Astrocyte of the spinal cord (primary cell): ENCODE data around the gene TAC4.

Source experiments
- DNase-seq: peaks from one replicate; pipeline ENCODE4 v3.0.0; 2011; ENCODE audit warnings: low read depth, low spot score
- H3K4me3 ChIP-seq: 2 replicates; pipeline ENCODE4 v1.5.1; 2011; ENCODE audit warnings: low read depth, mild to moderate bottlenecking, low read length, moderate library complexity
- in situ Hi-C: cut with HindIII; loops from 2 replicates; pipeline ENCODE4 v1.10.0; 2017; ENCODE audit warnings: low sequenced_read_pairs
- TF ChIP-seq, protein P1 (sequence below): IDR thresholded peaks from 2 replicates; pipeline ENCODE4 v1.5.1; 2012; ENCODE audit warnings: low read depth, mild to moderate bottlenecking, low read length, inconsistent platforms

Gene TAC4

DNA sequence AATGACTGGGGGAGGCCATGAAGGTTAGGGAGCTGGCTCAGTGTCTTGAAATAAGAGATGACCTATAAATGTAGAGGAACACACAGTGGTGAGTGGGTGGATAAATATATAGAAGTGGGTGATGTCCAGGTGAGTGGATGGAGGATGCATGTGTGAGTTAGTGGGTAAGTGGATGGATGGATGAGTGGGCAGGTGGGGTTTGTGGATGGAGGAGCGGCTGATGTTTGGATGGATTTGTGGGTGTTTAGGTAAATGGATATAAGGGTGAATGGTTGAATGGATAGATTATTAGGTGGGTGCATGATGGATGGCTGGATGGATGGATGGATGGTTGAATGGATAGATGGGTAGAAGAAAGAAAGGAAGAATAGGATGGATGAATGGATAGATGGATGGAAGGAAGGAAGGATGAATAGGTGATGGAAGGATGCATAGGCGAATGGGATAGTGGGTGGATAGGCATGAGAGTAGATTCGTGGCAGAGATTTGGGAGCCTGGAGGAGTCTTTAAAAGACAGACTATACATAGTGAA is 19.1 kb upstream of the TAC4 start:
- TF ChIP-seq, protein P1, sequence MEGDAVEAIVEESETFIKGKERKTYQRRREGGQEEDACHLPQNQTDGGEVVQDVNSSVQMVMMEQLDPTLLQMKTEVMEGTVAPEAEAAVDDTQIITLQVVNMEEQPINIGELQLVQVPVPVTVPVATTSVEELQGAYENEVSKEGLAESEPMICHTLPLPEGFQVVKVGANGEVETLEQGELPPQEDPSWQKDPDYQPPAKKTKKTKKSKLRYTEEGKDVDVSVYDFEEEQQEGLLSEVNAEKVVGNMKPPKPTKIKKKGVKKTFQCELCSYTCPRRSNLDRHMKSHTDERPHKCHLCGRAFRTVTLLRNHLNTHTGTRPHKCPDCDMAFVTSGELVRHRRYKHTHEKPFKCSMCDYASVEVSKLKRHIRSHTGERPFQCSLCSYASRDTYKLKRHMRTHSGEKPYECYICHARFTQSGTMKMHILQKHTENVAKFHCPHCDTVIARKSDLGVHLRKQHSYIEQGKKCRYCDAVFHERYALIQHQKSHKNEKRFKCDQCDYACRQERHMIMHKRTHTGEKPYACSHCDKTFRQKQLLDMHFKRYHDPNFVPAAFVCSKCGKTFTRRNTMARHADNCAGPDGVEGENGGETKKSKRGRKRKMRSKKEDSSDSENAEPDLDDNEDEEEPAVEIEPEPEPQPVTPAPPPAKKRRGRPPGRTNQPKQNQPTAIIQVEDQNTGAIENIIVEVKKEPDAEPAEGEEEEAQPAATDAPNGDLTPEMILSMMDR = no peak
- H3K4me3 ChIP-seq = no peak overlapping the region
- DNase-seq = no peak
- in situ Hi-C loops = no loop called here

DNA sequence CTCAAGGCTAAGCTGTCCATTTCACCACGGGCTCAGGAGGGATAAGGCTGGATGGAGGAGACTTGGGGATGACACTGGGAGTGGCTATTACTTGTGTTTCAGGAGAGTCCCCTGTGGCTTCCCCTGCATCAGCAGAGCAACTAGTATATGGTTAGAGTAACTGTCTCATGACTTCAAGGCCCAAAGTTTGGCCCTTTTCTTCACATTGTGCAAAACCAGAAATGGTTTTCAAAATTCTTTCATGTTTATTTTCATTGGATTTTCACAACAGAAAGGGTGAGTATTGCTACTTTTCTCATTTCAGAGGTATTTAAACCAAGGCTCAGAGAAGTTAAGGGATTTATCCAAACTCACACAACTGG is 18.1 kb upstream of the TAC4 start:
- in situ Hi-C loops = no loop called here
- no peak overlapping the region for H3K4me3 ChIP-seq
- TF ChIP-seq, protein P1 = no peak
- no peak for DNase-seq

DNA sequence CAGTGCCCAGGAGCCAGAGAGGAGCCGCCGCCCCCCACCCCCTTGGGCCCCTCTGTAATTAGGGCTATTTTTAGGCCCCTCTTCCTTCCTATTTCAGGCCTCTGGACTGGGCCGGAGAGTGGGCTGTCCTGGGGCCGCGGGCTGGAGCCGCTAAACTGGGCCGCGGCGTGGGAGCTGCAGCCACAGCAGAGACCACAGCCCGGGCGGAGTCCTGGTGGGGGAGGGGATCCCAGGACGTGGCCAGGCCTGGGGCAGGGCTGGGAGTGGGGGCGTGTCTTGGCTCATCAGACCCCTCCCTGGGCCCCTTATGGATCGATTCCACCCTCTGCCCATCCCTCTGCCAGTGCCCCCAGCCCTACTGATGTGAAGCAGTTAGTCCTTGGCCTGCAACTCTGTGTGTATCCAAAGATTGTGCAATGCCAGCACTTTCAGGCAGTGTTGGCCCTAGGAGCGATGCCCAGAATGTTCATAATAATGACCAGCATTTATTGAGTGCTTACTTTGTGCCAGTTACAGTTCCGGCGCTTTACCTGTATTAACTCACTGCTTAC is 15.0 kb upstream of the TAC4 start:
- TF ChIP-seq, protein P1 = no peak
- in situ Hi-C loops = no loop called here
- DNase-seq = no peak
- H3K4me3 ChIP-seq = no peak overlapping the region

DNA sequence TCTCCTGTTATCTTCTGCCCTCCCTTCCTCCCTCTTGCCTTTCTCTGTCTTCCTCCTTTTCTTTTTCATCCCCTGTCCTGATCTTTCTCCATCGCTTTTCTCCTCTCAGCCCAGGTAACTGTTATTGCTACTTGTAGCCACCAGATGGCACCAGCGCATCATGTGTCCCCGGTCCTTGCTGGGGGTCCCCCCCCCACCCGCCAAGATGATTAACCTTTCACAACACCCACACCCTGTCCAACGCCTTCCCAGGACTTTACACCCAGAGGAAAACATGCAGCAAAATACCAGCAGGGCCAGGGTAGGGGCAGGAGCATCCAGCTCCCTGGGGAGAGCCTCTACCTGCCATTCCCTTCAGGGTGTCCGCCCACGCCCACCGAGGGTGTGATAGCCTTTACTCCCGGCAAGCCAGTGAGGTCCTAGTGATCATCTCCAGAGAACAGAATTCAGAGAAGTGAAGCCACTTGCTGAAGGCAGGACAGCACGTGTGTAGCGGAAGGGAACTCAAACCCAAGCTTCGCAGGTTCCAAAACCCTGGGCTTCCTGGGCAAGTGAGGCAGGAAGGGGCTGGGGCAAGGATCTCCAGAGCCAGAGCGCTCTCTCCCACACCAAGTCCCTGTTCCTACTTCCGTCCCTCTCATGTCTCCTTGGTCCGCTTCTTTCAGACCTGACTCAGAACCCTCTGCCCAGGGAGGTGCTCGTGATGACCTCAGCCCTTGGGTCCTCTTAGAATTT is 13.4 kb upstream of the TAC4 start:
- in situ Hi-C loops = no loop called here
- peak; percentile 7 for DNase-seq

DNA sequence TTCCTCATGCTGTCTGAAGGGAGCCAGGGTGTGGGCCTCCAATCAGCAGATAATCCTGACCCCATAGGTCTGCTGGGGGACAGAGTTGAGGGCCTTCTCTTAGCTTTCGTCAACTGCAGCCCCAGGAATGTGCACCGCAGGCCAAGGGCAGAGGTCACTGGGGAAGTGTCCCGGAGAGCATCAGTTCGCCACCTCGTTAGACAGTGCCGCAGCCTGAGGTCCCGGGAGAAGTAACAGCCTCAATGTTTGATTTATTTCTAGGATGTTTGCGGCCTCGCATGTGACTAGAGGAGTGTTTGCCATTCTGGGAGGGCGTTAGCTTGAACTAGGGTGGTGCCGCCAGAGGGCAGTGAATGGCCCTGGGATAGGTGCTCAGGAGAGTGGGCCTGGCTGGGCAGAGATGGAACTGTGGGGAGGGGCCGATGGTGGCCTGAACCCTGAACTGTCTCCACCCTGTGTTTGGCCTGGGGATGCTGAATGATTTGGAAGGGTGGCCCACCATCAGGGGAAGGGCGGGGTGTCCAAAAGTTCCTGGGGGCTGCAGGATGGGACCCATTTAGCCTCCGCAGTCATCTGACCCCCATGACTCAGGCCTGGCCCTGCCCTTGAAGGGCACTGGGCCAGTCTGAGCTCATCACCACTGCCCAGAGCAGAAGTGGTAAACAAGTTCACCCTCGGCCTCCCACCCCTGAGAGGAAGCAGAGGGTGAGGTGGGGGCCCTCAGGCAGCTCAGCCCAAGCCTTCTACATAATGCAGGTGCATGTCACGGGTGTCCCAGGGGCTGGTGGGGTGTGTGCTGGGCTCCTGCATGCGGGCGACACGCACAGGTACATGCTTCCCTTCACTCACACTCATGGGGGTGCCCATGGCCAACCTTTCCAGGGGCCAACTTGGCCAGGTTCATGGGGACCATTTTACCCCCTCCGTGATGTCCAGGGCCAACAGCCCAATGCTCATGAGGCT is 12.4 kb upstream of the TAC4 start:
- no peak for DNase-seq
- TF ChIP-seq, protein P1 = peak; percentile 1
- H3K4me3 ChIP-seq = no peak overlapping the region
- in situ Hi-C loops = no loop called here

More for the DNA sequence above, 13.4 kb upstream of the TAC4 start:
- TF ChIP-seq, protein P1 = peak; percentile 75
- no peak overlapping the region for H3K4me3 ChIP-seq

DNA sequence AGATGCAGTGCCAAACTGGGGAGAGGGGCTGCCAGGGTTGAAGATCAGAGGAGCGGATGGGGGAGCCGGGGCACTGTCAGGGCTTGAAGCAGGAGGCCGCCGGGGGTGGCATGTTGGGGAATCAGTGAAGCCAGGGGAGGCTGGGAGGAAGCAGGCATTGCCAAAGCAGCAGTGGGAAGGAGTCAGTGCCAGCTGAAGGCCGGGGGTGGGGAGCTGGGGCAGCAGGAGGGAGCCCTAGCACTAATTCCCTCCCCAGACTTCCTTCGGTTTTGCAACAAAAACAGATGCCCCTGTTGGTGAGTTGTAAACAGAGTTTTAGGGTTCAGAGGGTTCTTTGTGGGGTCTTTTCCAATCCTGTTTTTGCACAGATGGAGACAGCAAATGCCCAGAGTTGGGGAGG is 10.9 kb upstream of the TAC4 start:
- TF ChIP-seq, protein P1 = no peak
- in situ Hi-C loops = no loop called here
- H3K4me3 ChIP-seq = no peak overlapping the region
- no peak for DNase-seq
